MM.1S (cell line): Measurements from ENCODE around the gene TAF6L.

Experiments used
- CTCF ChIP-seq: fragments of 300-600 bp; sonication (generic); IDR thresholded peaks from 2 replicates; pipeline ENCODE4 v1.5.1; 2016; ENCODE audit warnings: antibody characterized with exemption, low read length, mixed read lengths
- EZH2 ChIP-seq: fragments of 300-600 bp; sonication (generic); optimal IDR thresholded peaks from 2 replicates; pipeline ENCODE3; 2017; ENCODE audit warnings: low read depth, mild to moderate bottlenecking, antibody characterized with exemption, low read length, mixed read lengths
- EZH2phosphoT487 ChIP-seq: fragments of 300-600 bp; sonication (generic); IDR thresholded peaks from 2 replicates; pipeline ENCODE4 v1.6.1; 2018; ENCODE audit warnings: antibody characterized with exemption, low read length

GRCh38 chr11:62805961-62806441 is 34.8 kb downstream of the TAF6L start:
- TF ChIP-seq CTCF (no peak), EZH2 (no peak), EZH2phosphoT487 (no peak)
